Fibroblast of peridontal ligament (primary cell): ENCODE data around the gene RCSD1.
A peak's percentile ranks its signal among the peaks of the same experiment; 100 is the strongest.

Experiments
- DNase-seq: peaks from one replicate; pipeline ENCODE4 v3.0.0-alpha.2; 2010; ENCODE audit errors: extremely low read depth

RCSD1 gene

DNA sequence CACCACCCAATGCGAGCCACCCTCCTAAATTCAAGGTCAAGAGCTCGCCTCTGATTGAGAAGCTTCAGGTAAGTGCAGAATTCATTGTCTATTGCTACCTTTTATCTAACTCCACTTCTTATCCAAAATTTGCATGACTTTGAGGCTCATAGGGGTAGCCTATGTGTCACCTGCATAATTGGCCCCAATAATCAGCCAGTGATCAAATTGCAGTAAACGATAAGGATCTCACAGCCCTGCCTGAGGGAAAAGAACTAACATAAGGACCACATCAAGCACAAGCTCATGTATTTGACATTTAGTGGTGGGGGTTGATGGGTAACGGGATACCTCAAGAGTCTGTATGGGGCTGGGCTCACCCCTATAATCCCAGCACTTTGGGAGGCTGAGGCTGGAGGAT lies 60.0 kb downstream of the RCSD1 start:
- DNase-seq, result no peak

GRCh38 chr1:167693425-167694045 lies 63.5 kb downstream of the RCSD1 start:
- DNase-seq, result no peak

DNA sequence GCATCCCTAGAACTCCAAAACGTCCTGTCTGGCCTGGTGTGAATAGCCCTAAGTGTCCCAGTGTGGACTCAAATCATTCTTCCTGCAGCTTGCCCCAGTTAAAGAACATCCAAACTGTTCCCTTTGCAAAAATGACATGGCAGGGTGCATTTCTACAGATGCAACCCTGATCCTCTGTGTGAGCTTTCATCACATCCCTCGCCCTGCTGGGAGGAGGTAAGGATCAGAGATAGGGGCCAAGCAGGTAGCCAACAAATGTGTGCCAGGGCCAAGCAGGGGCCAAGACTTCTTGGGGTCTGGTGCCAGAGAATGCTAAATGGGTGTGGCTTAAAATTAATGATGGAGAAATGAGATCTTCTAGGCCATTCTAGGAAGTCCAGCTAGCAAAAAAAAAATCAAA lies 64.7 kb downstream of the RCSD1 start:
- DNase-seq, result no peak

GRCh38 chr1:167695147-167695546 lies 65.1 kb downstream of the RCSD1 start:
- no peak for DNase-seq

DNA sequence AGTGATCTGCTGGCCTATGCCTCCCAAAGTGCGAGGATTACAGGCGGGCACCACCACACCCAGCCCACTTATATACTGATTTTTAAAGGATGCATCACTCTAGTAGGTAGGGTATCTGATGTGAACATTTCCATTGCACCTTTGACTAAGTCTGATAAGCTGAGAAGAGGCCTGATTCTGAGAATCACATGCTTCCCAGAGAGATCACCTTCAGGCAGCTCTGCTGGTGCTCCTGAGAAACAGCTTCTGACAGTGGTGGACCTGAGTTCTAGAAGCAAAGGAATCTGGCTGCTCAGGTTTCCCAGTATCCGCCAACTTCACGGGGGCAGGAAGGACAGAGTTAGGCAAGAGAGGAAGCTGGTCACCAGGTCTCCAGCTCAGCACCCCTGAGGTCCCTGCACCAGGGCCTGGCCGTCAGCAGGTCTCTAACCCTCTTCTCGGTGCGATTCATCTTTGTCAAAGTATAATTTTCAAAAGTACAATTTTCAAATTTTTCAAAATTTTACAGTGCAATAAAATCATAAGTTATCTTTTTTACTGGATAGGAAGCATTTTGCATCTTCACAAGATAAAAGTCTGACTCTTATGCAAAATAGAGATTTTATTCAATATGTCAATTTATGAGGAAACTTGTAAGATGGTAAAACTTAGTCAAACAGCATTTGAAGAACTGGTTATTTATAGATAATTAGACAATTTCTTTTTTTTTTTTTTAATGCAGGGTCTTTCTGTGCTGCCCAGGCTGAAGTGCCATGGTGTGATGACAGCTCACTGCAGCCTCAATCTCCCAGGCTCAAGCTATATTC lies 65.9 kb downstream of the RCSD1 start:
- DNase-seq, result no peak

DNA sequence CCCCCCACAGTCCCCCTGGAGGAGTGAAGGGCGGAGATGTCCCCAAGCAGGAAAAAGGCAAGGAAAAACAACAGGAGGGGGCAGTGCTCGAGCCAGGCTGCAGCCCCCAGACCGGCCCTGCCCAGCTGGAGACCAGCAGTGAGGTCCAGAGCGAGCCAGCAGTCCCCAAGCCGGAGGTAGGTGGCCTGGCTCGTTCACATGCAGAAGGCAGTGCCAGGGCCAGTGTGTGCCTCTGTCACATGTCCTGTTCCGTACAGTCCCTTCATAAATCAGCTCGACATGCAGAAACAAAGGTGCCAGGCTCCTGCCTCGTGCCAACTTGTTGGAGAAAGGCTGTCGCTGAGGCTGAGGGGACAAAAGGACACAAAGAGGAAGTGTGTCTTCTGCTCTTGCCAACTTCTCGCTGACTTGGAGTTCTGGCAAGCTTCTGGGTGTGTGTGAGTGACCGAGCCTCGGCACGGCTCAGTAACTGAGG lies 67.7 kb downstream of the RCSD1 start:
- no peak for DNase-seq

- DNase-seq, result no peak
Observed at GRCh38 chr1:167698313-167698712, 68.3 kb downstream of the RCSD1 start.

DNA sequence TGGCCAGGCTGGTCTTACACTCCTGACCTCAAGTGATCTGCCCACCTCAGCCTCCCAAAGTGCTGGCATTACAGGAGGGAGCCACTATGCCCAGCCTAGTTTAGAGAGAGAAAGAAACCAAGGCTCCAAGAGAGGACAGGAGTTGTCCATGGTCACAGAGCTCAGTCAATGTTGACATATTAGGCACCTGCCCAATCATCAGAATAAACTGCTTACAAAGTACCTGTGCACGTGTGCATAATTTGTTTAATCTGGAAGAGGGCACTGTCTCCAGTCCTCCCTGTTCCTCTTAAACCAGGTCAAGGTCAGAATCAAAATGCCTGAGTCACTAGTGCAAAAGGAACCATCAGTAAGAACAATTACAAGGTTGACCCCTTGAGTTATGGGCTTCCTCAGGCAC lies 71.5 kb downstream of the RCSD1 start:
- no peak for DNase-seq

DNA sequence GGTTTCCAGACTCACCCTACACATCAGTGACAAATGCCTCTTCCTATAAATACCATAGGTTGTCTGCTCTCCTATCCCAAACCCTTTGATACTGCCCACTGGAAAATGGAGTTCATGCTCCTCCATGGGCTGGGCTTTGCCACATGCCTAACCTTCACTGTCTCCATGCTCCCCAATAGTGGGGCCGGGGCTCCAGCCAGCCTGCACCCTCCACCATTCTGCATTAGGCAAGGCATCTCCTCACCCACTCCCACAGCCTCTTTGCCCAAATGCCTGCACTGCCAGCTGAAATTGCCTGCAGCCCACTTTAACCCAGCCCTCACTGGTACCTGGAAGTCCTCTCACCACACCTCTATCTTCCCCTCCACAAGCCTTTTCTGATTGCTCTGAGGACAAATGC lies 73.5 kb downstream of the RCSD1 start:
- DNase-seq, result no peak

- DNase-seq, result no peak
Observed at GRCh38 chr1:167704715-167705114, 74.7 kb downstream of the RCSD1 start.

- DNase-seq, result no peak
Observed at GRCh38 chr1:167705250-167705649, 75.2 kb downstream of the RCSD1 start.

DNA sequence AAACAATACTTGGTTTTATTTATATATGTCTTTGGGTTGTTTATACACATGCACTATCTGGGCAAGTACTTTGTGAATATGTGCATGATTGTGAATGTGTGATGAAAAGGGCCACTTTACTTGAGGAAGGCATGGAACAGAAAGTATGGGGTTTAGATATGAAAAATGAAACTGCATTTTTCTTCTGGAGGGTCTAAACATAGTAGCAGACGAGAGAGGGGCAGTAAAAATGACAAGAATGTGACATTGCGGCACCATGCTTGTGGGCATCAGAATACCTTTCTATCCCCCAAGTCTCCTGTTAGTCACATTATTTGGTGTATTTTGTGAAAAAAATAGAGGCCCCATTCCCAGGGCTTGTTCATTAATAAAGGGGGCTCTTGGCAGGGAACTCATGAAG lies 76.3 kb downstream of the RCSD1 start:
- no peak for DNase-seq

GRCh38 chr1:167706931-167707877 lies 77.2 kb downstream of the RCSD1 start:
- DNase-seq, result no peak

- DNase-seq, result no peak
Observed at GRCh38 chr1:167707942-167708341, 77.9 kb downstream of the RCSD1 start.

DNA sequence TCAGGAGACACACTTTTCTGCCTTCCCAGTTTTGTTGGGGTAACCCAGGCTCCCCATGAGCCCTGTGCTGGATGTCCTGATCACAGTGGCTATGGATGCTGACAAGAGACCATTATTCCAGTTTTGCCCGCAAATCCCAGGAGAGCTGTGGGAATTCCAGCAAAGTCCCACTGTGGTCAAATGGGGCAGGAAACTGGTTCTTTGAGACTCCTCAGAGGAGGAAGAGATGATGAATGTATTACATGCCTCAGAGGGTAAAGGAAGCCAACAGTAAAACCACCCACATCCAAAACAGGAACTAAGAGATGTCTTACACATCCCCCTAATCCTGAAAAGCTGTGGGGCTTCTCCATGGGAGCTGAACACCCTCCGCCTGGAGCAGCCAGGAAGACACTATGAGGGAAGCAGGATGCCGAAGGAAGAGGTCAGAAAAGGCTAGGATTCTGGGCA lies 78.9 kb downstream of the RCSD1 start:
- DNase-seq, result peak; percentile 33

GRCh38 chr1:167710836-167711235 lies 80.8 kb downstream of the RCSD1 start:
- no peak for DNase-seq

DNA sequence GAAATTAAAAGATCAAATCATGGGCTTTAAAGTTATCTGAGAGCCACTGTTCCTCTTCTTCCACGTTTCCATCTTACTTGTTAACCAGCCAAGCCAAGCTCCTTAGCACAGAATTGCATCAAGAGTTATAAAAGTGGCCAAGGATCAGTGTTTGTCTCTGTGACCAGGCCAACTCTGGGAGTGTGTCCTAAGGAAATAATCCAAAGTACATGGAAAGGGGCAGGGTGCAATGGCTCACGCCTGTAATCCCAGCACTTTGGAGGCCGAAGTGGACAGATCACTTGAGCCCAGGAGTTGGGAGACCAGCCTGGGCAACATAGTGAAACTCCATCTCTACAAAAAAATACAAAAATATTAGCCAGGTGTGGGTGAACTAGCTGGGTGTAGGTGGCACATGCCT lies 81.8 kb downstream of the RCSD1 start:
- DNase-seq, result no peak

DNA sequence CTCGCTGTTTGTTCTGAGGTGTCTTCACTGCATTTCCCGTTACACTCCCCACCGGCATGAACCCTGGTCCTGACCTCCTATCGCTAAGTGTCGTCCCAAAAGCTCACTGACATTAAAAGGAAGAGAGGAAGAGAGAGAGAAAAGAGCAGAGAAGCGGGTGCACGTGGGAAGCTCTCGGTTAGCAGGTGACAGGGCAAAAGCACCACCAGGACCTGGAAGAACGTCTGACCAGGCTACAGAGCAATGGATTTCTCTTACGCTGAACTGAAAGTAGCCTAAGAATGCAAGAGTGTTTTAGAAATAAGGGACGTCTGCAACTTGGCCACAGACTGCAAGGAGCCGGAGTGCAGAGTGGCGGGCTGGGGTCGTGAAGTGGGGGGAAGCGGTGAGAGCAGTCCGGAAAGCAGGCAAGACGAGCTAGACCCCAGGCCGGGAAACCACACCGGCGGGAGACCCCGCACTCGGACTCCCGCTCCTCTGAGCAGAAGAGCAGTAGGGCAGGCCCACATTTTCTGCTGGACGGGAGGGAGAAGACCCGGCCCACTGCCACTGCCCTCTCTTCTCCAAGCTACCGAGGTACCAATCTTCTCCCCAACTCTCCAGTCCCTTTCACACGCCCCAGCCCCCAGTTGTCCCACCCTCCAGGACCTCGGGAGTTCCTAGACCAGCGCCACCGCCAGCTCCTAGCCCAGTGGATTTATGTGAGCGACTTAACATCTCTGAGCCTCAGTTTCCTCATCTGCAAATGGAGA lies 83.5 kb downstream of the RCSD1 start:
- DNase-seq, result no peak

DNA sequence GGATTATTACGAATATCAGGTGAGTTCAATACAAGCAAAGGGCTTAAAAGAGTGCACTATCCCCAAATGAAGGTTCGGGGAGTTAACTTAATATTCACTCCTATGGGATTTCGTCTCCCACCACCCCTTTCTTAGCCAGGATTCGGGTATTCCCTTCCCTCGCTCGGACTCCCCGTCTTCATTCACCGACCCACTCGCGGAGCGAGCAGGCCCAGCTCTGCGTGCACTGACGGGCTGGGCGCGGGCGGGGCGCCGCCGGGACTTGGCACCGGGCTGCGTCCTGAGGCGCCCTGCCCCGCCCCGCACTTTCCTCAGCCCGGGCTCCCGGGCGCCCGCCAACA lies 84.0 kb downstream of the RCSD1 start:
- DNase-seq, result no peak

DNA sequence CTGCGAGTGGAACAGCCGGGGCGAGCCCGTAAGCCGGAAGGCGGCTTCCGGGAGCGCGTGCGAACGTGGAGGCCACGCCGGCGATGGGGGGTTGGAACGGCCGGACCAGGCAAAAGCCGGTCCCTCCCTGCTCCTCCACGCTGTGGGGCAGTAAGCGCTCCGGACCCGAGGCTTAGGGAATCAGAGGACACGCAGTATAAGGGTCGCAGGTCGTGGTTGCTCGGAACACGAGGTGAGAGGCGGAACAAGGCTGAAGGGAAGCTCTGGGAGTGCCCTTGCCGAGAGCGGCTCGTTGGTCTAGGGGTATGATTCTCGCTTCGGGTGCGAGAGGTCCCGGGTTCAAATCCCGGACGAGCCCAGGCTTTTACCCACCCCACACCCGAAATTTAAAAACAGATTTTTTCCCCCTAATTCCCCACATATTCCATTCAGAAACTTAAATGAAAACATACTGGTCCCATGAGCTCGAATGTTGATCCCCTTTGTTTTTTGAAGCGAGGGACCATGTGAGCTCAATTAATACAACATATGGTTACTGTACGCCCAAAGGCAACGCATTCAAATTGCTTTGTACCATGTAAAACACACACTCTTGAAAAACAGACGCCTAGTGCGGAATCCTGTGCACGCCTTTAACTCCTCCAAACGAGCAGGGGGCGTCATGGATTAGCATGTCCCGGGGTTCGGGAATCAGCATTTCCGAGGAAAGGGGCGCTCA lies 84.6 kb downstream of the RCSD1 start:
- DNase-seq, result peak; percentile 89
